ACHN (cell line): Measurements from ENCODE around the gene PCNX4.

Experiments
- DNase-seq: peaks from one replicate; pipeline ENCODE4 v3.0.0-alpha.2; 2015
- in situ Hi-C: cut with HindIII; loops from 2 replicates; pipeline ENCODE4 v1.10.0; 2017; ENCODE audit warnings: low sequenced_read_pairs, low pct_ligation_motif_present, low pct_unique_long_range_greater_than_20kb

The PCNX4 gene

DNA sequence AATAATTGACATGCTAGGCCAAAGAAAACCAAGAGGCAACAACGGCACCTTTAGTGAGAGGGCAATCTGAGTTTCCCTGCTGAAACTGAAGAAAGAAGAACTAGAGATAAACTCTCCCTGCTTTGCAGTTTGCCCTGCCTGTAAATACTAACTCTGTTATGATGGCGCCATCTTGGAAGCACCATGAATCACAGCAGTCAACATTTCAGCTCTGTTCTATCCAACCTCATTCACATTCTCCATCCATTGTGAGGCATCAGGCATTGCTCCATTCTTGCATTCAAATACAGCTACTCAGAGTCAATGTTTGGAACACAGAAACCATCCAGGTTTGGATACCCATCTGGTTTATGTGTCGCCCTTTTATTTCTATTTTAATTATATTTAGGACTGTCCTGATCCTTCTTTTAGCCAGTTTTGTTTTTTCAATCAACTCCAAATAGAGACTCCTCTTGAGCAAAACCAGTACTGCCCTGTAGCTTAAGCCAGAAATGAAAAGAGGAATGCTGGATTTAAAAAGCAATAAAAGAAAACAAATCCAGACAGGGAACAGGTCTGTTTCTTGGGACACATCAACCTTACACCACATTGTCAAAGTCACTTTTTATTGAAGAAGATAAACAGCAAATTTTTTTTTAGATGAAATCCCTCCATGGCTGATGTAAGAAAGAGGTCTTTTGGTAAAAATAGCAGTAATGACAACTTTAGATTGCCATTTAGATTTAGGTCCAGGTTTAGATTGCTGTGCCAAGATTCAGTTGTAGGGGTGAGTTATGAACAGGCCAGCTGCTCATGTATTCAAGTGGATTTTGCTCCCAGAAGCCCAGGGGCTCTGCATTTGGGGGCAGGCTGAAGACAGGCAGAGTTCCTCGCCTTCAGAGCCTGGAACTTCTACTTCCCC is 124.0 kb downstream of the PCNX4 start:
- no peak for DNase-seq
- in situ Hi-C loops, result no loop called here

DNA sequence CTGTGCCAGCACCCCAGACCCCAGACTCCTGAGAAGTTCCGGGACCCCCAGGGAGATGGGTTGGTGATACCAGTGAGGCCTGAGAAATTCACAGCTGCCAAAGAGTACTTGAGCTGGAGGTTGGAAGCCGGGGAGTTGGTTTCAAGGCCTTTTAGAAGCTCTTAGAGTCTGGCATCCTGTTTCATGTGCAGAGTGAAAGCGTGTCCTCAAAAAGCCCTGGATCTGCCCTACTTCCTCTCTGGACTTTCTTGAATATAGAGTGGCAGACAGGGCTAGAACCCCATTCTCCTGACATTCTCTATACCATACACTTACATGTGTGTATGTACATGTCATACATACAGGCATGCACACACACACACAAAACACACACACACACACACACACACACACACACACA is 126.0 kb downstream of the PCNX4 start:
- DNase-seq, result no peak
- in situ Hi-C loops, result no loop called here
